Heart left ventricle (tissue), 16 donors: ENCODE measurements around the gene MANBA. TPM values are rescaled to one million over a fixed set of nuclear protein-coding genes. Genes with fewer than 3 reads are reported as not detected.

Experiments used
- ATAC-seq, 4 donors: fragments of 200-7000 bp; cut with Tn5 transposase; one replicate each; pipeline ENCODE4 v1.9.1; 2020 to 2022; ENCODE audit warnings: moderate library complexity in 4 of 4, mild to moderate bottlenecking in 3 of 4, moderate number of reproducible peaks in 1 of 4
- DNase-seq, 5 donors: peaks; one replicate each; pipeline ENCODE4 v3.0.0-alpha.2; 2020
- H3K27ac ChIP-seq, 12 donors: fragments of 200-600 bp; sonication (generic) in 4 of 12; one replicate each; pipeline versions ENCODE4 v1.5.0 to v1.8.0; 2016 to 2022; ENCODE audit warnings: mild to moderate bottlenecking in 2 of 12
- H3K27me3 ChIP-seq, 9 donors: fragments of 200-600 bp; sonication (generic) in 2 of 9; one replicate each; pipeline versions ENCODE4 v1.5.1 to v1.8.0; 2016 to 2022; ENCODE audit warnings: mild to moderate bottlenecking in 3 of 9
- H3K36me3 ChIP-seq, 9 donors: fragments of 200-600 bp; sonication (generic) in 2 of 9; one replicate each; pipeline versions ENCODE4 v1.5.0 to v1.8.0; 2018 to 2022; ENCODE audit warnings: mild to moderate bottlenecking in 2 of 9
- H3K4me1 ChIP-seq, 12 donors: fragments of 200-600 bp; sonication (generic) in 4 of 12; one replicate each; pipeline versions ENCODE4 v1.5.0 to v1.8.0; 2016 to 2022; ENCODE audit warnings: mild to moderate bottlenecking in 3 of 12
- H3K4me3 ChIP-seq, 12 donors: fragments of 200-600 bp; sonication (generic) in 4 of 12; one replicate each; pipeline versions ENCODE4 v1.5.0 to v1.8.0; 2017 to 2022; ENCODE audit warnings: mild to moderate bottlenecking in 9 of 12, moderate library complexity in 4 of 12
- H3K9me3 ChIP-seq, 12 donors: fragments of 200-600 bp; sonication (generic) in 4 of 12; one replicate each; pipeline versions ENCODE4 v1.5.0 to v1.8.0; 2016 to 2022; ENCODE audit warnings: mild to moderate bottlenecking in 1 of 12
- POLR2A ChIP-seq, 2 donors: fragments of 450-650 bp; IDR thresholded peaks; one replicate each; pipeline ENCODE4 v1.6.1; 2017; ENCODE audit warnings: antibody characterized with exemption in 2 of 2, mild to moderate bottlenecking in 2 of 2, moderate library complexity in 2 of 2
- WGBS, 4 donors: extraction: QIAGEN DNeasy Blood & Tissue Kit in 2 of 4; methylation state at CpG; one replicate each; pipeline versions ENCODE4 v1.1.5 to v1.1.7; 2013 to 2018; 5-methylcytosine and 5-hydroxymethylcytosine counted together
- intact Hi-C, 10 donors: fragments of 100-400 bp; cut with DNase I; formaldehyde crosslinking; loops; one replicate each; pipeline versions ENCODE4 v1.11.1 to v1.14.2; 2022
- polyA plus RNA-seq, 2 donors: library from polyadenylated mRNA; stranded (reverse); fragments of 200-250 nt; gene quantifications; one replicate each; pipeline ENCODE4 v1.2.3, GENCODE V29; 2013
- total RNA-seq, 9 donors: library from RNA; depleted of rRNA in 2 of 9; stranded (reverse); fragments of >200 nt in 2 of 9; fragmentation: NEBNext Ultra II Directional in 3 of 9; extraction: Animal tissue kit (Norgen Biotek cat#: 25700) in 3 of 9; gene quantifications; one replicate each; pipeline versions ENCODE4 v1.1.0 to v1.2.4, GENCODE V29; 2016 to 2023
- TF ChIP-seq, protein P1 (sequence below), 12 donors: fragments of 200-600 bp; sonication (generic) in 4 of 12; IDR thresholded peaks; one replicate each; pipeline versions ENCODE4 v1.5.0 to v1.8.0; 2018 to 2022; ENCODE audit warnings: antibody characterized with exemption in 12 of 12, mild to moderate bottlenecking in 5 of 12
- donor health status: ischemic (EF 13 %, LVEDD 7.1; RV severe dilation, severe dysfunction).
- donor health status: healthy with polysubstance abuse.
- donor health status: DM: no; HTN: yes; CAD: no.
- donor health status: DM: no; HTN: no; CAD: no.
- donor health status: ischemic (EF 25% LVEDD 6.9; RV normal size, moderate dysfunction).
- donor health status: ischemic (EF 25% LVEDD 5.7; RV mildly dilated, moderate dysfunction).
- donor health status: healthy.
- donor health status: DM: yes; HTN: yes; CAD: no.
- donor health status: ischemic (EF 35%, LVEDD 5.7; RV mildly dilated, moderate dysfunction).
- donor health status: nonischemic (EF 11% LVEDD 7.7; RV severe dilation, severe dysfunction).
- donor health status: DM: yes; HTN: yes; CAD: no.
- donor health status: PGD.
- donor health status: ischemic (EF 29% LVEDD 5.4; RV normal size, mild dysfunction).
- donor health status: nonischemic (EF 23%, LVEDD 6.1; RV moderate dilation, normal function).

The MANBA gene
- total and polyA plus RNA-seq, 11 donors, result 6.2 to 44.0 (median 34.2) TPM

DNA sequence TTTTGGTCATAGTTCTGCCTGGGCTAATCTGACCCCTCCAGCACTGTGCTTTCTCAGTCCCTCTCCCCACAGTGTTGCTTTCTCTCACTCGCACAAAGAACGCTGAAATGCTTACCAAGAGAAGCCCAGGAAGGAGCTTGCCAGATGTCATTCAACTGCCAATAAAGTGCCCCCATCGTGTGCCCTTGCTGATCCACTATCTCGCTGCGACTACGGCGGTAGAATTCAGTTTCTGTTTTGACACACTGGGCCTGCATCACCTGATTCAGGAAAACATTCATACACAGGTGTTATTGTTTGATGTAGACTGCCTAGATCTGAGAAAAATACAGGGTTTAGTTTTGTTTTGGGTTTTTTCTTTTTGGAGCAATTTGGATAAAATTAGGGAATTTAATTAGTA, 121.2 kb downstream of the MANBA start:
- intact Hi-C loops, result no loop called here
- 85 to 93% (median 91%) methylated on average over 7 of the region's 7 CpGs for WGBS, 4 donors
- no peak overlapping the region for H3K27ac ChIP-seq
- no peak overlapping the region for H3K4me3 ChIP-seq
- H3K27me3 ChIP-seq, result no peaks in the 10 kb centered on the region
- TF ChIP-seq, protein P1, sequence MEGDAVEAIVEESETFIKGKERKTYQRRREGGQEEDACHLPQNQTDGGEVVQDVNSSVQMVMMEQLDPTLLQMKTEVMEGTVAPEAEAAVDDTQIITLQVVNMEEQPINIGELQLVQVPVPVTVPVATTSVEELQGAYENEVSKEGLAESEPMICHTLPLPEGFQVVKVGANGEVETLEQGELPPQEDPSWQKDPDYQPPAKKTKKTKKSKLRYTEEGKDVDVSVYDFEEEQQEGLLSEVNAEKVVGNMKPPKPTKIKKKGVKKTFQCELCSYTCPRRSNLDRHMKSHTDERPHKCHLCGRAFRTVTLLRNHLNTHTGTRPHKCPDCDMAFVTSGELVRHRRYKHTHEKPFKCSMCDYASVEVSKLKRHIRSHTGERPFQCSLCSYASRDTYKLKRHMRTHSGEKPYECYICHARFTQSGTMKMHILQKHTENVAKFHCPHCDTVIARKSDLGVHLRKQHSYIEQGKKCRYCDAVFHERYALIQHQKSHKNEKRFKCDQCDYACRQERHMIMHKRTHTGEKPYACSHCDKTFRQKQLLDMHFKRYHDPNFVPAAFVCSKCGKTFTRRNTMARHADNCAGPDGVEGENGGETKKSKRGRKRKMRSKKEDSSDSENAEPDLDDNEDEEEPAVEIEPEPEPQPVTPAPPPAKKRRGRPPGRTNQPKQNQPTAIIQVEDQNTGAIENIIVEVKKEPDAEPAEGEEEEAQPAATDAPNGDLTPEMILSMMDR (IDR thresholded peaks at IDR 0.05), result no peak
- TF ChIP-seq POLR2A (IDR thresholded peaks at IDR 0.05), result no peak
- H3K9me3 ChIP-seq, result no peaks in the 10 kb centered on the region
- ATAC-seq (no peak), DNase-seq (no peak)
- H3K36me3 ChIP-seq, result peaks cover 0 to 48% (median 35%) of the 10 kb centered on the region in 9 donors
- H3K4me1 ChIP-seq, result no peaks in the 10 kb centered on the region

DNA sequence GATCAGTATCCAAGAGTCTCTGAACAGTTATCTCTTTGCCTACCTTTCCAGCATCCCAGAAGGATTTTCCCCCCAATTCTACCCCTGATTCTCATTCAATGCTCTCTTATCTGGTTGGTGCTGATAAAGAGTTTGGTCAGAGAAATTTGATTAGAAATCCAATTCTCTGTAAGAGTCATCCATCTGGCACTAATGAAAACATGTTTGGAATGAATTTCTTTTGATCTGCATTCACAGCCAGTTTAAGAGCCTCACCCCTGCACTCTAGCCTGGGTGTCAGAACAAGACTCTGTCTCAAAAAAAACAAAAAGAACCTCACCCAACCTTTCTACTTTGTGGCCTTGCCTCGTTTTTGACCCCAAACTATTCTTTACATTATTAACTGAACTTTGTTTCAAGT, 122.1 kb downstream of the MANBA start:
- Histone ChIP-seq H3K4me1 (no peaks in the 10 kb centered on the region), H3K4me3 (no peak overlapping the region), H3K36me3 (peaks cover 0 to 54% (median 43%) of the 10 kb centered on the region in 9 donors), H3K9me3 (no peaks in the 10 kb centered on the region), H3K27ac (no peak overlapping the region), H3K27me3 (no peaks in the 10 kb centered on the region)
- intact Hi-C loops, result no loop called here
- DNase-seq (no peak), ATAC-seq (no peak)
- WGBS, 4 donors, result 53 to 71% (median 63%) methylated on average over 1 of the region's 1 CpG
- TF ChIP-seq, protein P1 (IDR thresholded peaks at IDR 0.05), result no peak
- no peak for TF ChIP-seq POLR2A (IDR thresholded peaks at IDR 0.05)

DNA sequence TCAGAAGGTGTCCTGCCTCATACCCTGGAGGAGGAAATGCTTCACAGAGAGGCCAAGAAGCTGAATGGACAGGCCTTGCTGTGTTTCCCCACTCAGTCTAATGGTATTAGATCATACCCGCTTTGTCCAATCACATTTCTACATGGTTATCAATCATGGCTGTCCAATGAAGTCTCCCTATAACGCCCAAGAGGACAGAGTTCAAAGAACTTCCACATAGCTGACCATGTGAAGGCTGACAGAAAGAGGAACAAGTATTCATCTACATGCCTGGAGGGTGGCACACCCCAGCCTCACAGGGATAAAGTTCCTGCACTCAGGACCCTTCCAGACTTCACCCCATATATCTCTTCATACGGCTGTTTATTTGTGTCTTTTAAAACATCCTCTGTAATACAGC, 123.4 kb downstream of the MANBA start:
- intact Hi-C loops, result no loop called here
- ATAC-seq (no peak), DNase-seq (no peak)
- TF ChIP-seq, protein P1 (IDR thresholded peaks at IDR 0.05), result no peak
- no peak for TF ChIP-seq POLR2A (IDR thresholded peaks at IDR 0.05)
- H3K27ac ChIP-seq, result no peak overlapping the region
- no peak overlapping the region for H3K4me3 ChIP-seq
- peaks cover 0 to 65% (median 47%) of the 10 kb centered on the region in 9 donors for H3K36me3 ChIP-seq
- 81 to 97% (median 90%) methylated on average over 3 of the region's 3 CpGs for WGBS, 4 donors
- no peaks in the 10 kb centered on the region for H3K27me3 ChIP-seq
- H3K4me1 ChIP-seq, result no peaks in the 10 kb centered on the region
- no peaks in the 10 kb centered on the region for H3K9me3 ChIP-seq

DNA sequence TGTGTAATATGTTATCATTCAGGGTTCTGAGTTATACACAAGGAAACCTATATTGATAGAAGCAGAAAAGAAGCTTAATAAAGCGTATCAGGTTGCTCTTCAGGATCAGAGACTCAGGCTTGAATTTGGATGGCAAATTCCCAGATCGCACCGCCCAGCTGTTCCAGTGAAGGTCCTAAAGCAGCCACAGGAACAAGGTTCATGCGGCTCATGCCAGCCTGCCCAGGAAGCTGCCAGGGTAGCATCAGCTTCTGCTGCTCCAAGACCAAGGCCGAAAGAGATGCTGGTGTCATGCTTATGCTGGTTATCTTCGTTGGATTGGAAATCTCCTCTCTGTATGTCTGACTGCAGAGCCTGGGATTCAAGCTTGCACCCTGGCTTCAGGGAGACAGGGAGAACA, 127.7 kb downstream of the MANBA start:
- WGBS, 4 donors, result 76 to 90% (median 83%) methylated on average over 6 of the region's 6 CpGs
- TF ChIP-seq POLR2A (IDR thresholded peaks at IDR 0.05), result no peak
- TF ChIP-seq, protein P1 (IDR thresholded peaks at IDR 0.05), result no peak
- intact Hi-C loops, result no loop called here
- Histone ChIP-seq H3K9me3 (no peaks in the 10 kb centered on the region), H3K4me3 (no peak overlapping the region), H3K27ac (no peak overlapping the region), H3K36me3 (peaks cover 0 to 59% (median 46%) of the 10 kb centered on the region in 9 donors), H3K4me1 (peaks cover 0 to 5% (median 0%) of the 10 kb centered on the region in 12 donors), H3K27me3 (no peaks in the 10 kb centered on the region)
- ATAC-seq (no peak), DNase-seq (no peak)
